ENCODE results near the gene NKX2-8.
"Not testable (repeated sequence)": the region's sequence is repeated elsewhere in the genome, so short reads cannot be mapped to it uniquely, and the experiment has no call there.

Gene NKX2-8

GRCh38 chr14:36580141-36580855 lies 2.1 kb downstream of the NKX2-8 start:
- no peak for DNase-seq (ENCODE audit: low read depth in 2 of 2)

- no peak for DNase-seq (ENCODE audit: low read depth in 2 of 2)
These were observed 2.8 kb downstream of the NKX2-8 start for GRCh38 chr14:36579573-36580140.

GRCh38 chr14:36579001-36579555 lies 3.3 kb downstream of the NKX2-8 start:
- no peak for DNase-seq (ENCODE audit: low read depth in 2 of 2)

- no peak for DNase-seq (ENCODE audit: low read depth in 2 of 2)
These were observed 12.3 kb downstream of the NKX2-8 start for GRCh38 chr14:36570065-36570464.

- DNase-seq (ENCODE audit: low read depth in 2 of 2) = peak in 1 of 2 donors; percentile 16
These were observed 25.5 kb downstream of the NKX2-8 start for GRCh38 chr14:36556811-36557433.

- DNase-seq (ENCODE audit: low read depth in 2 of 2) = no peak
These were observed 26.2 kb downstream of the NKX2-8 start for GRCh38 chr14:36555998-36556743.

GRCh38 chr14:36553656-36554260 lies 28.7 kb downstream of the NKX2-8 start:
- DNase-seq (ENCODE audit: low read depth in 2 of 2) = no peak

GRCh38 chr14:36550899-36551298 lies 31.5 kb downstream of the NKX2-8 start:
- DNase-seq (ENCODE audit: low read depth in 2 of 2) = no peak

GRCh38 chr14:36544280-36544679 lies 38.1 kb downstream of the NKX2-8 start:
- not testable (repeated sequence) for DNase-seq (ENCODE audit: low read depth in 2 of 2)

GRCh38 chr14:36538051-36538450 lies 44.4 kb downstream of the NKX2-8 start:
- no peak for DNase-seq (ENCODE audit: low read depth in 2 of 2)

All from stimulated activated CD4-positive, alpha-beta T cell treated with anti-CD3 and anti-CD28 coated beads, Interleukin-1b, Interleukin-23, amount 100 ng/mL, for 1 hour (primary cell).